GM19239 (cell line): Measurements from ENCODE around the gene ACTL8.

Experiments used
- DNase-seq: peaks from one replicate; pipeline ENCODE4 v3.0.0; 2011; ENCODE audit warnings: low spot score; ENCODE audit not compliant: insufficient read length
- FAIRE-seq: peaks from 2 replicates; lab custom pipeline; 2011; peaks lifted over from hg19 to GRCh38; lab: Jason Lieb, UNC

Gene ACTL8

DNA sequence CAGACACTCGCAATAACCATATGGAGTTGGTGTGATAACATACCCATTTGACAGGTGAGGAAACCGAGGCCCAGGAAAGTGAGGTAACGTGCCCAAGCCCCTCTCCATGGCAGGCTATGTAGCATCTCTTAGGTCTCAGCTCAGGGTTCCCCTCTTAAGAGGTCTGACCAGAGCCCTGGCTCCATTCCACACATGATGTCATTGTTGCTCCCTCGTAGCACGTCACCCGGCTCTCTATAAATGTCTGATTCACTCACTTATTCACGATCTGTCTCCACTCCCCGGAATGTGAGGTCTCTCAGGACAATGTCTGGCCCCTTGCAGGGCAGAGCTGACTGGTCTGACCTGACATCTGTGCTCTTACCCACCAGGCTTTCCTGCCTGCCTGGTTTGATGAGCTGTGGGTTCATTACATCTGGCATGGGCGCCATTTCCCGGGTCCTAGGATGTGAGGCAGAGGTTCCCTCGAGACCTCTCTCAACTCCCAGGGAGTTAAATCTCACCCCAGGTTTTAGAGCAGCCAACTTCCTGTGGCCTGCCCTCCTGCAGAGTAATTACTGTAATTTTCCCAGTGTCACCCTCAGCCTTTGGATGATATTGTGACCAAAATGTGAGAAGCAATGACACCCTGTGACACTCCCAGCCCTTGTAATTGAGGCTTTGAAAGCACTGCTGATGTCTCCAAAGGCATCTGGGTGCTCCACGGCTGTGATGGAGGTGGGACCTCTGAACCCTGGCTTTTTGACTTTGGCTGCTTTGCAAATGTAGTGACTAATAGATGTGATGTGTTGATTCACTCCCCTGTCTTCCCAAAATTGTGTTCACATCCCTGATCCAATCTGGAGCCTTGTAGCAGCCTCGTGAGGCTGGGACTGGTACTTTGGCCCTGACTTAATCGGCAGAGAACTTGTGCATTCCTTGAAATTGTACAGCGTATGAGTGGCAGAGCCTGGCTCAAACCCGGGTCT, 10.6 kb downstream of the ACTL8 start:
- FAIRE-seq (no peak), DNase-seq (no peak)

DNA sequence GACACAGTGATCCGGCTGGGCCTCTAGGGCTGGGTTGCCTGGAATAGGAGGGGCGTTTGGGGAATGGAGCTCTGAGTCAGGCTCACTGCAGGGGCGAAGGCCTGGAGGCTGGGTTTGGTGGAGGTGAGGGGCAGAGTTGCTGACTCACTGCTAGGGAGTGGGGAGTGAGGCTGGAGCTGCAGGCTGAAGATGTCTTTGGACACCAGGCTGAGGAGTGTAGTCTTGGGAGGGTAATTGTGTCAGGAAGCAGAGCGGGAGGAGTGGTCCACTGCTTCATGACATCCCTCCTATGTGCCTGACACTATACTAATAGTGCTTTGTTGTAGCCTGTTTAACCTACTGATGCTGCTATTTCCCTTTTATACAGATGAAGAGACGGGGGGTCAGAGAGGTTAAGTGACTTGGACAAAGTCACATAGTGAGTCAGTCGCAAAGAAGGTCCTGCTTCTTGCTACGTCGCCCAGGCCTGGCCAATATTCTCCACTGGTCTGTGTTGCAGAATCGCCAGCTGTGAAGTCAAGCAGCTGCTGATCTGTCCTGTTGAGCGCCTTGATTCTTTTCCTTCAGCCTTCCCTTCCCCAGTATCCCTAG, 13.6 kb downstream of the ACTL8 start:
- DNase-seq (no peak), FAIRE-seq (no peak)

DNA sequence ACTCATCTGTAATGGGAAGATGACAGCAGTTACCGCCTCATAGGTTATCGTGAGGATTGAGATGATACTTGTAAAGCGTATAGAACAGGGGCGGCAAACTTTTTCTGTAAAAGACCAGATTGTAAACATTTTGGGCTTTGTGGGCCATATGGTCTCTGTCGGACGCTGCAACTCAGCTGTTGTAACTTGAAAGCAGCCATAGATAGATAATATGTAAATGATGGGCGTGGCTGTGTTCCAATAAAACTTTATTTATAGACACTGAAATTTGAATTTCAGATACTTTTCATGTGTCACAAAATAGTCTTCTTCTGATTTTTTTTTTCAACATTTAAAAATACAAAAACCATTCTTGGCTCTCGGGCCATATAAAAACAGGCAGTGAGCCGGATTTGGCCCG, 15.8 kb downstream of the ACTL8 start:
- DNase-seq (no peak), FAIRE-seq (no peak)

DNA sequence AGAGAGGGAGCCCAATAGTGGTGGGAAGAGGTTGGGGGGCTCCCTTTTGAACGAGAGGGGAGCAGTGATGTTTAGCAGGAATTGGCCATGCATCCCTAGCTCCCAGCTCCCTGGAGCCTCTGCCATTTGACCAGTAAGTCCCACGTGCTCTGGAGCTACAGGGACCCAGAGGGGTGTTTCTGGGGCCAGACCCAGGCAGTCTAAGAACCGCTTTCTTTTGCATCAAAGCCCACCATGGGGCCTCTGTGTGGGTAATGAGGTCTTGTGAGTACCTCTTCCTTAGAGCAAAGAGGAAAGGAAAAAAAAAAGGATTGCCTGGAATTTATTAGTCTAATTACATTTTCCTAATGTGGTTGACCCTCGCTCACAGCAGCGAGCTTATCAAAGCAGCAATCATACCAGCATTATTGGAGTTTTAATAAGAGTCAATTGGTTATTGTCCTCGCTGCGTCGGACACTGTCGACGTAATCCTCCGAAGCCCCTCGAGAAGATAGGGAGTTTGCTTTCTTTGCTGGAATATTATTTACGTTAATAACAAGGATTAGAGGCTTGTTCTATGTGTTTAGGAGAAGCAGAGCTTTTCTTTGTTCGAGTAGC, 17.6 kb downstream of the ACTL8 start:
- no peak for FAIRE-seq

DNA sequence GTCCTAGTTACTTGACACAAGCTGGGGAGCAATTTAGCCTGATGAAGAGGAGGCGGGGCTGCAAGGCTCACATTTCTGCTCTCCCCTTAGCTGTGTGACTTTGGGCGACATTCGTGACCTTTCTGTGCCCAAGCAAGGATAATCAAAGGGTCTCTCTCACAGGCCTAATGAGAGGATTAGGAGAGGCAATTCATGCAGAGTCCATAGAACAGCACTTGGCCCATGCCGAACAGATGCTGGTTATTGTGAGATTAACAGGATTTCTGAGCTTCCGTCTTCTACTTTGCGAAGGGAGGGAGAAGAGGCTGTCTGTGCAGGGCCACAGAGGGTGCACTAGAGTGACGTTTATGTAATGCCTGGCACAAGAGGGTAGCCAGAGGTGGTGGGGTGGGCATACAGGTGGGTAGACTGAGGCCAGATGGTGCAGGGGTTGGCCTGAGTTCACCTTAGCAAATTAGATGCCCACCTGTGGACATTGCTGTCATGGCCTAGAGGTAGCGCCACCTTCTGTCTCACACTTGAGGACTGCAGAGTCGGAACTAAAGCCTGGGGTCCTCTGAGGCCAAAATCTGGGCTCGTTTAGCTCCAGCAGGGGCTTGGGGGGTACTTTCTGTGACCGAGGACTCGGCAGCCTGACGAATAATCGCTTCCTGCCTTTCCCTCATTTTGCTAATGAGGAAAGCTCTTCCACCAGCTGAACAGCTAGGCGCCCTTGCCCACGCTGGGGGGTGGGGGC, 18.6 kb downstream of the ACTL8 start:
- DNase-seq, result no peak
- no peak for FAIRE-seq

More for the DNA sequence above, 17.6 kb downstream of the ACTL8 start:
- no peak for DNase-seq

DNA sequence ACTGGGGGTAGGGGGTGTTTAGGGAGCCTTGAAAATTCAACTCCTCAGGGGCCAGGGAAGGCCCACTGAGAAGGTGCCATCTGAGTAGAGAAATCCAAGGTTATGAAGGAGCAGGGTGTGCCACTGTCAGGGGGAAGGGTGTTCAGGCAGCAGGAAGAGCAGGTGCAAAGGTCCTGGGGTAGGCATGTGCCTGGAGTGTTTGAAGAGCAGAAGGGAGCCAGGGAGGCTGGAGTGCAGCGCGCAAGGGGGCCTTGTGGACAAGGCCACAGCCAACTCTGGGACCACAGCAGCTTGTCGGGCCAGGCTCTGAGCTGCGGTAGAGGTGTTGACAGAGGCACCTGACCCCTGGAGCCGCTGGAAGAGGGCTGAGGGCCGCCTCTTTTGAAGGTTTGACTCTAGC, 19.3 kb downstream of the ACTL8 start:
- DNase-seq (no peak), FAIRE-seq (no peak)

DNA sequence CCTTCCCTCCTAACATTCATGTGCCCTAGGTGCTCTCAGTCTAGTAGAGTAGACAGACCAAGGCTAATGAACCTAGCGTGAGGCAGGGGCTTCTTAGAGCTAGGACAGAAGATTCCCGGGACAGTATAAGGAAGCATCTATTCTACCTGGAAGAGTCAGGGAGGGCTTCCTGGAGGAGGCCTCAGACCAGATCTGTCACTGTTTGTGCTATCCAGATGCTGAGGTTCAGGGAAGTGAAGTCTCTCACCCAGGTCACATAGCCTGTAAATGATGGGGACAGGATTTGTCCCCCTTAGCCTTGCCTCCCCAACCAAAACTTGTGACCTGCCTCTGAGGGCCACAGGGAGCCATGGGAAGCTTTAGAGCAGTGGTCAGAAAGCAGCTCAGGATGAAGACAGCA, 20.7 kb downstream of the ACTL8 start:
- DNase-seq, result no peak
- FAIRE-seq, result no peak

DNA sequence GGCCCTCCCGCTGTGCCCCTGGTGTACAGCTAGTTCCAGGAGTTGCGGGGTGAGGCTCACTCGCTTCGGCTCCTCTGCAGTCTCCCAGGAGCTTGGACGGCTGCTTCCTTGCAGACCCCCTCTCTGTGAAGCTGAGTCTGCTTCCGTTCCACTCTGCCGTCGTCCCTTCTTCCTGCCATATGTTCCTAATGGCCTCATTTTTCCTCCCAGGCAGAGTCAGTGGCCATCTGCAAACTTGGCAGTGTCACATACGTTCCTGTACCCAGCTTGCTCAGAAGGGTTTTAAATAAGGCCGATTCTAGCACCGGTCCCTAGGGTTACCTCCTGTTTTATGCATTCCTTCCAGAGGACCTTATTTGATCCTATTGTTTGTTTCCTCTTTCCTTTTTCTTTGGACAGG, 21.3 kb downstream of the ACTL8 start:
- FAIRE-seq (no peak), DNase-seq (no peak)

DNA sequence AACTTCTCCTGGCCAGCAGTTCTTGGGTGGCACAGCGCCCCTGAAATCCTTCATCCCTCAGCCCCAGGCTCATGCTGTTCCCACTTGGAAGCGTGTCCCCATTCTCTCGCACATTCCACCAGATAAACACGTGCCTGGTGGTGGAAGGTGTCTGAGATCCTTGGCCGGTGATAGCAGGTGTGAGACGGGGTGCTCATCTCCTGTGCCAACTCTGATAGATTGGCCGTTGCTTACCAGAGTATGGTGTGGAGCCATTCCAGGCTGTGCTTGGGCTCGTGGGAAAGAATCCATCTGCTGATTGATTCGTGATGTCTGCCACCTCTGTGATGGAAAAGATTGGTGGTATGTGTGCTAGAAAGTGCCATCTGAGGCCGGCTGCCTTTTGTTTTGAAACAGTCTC, 22.2 kb downstream of the ACTL8 start:
- no peak for DNase-seq
- FAIRE-seq, result no peak

DNA sequence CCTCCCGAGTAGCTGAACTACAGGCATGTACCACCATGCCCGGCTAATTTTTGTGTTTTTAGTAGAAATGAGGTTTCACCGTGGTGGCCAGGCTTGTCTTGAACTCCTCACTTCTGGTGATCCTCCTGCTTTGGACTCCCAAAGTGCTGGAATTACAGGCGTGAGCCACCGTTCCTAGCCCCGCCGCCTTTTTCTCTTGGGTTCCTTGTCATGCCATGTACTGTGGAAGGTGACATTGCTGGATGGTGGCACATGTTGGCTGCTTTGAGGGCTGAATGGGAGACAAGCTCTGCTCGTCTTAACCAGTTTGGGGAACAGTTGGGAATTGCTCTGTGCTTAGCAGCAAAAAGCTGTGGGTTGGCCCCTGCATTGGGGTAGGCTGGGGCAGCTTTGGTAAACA, 22.7 kb downstream of the ACTL8 start:
- DNase-seq, result no peak
- FAIRE-seq, result no peak

DNA sequence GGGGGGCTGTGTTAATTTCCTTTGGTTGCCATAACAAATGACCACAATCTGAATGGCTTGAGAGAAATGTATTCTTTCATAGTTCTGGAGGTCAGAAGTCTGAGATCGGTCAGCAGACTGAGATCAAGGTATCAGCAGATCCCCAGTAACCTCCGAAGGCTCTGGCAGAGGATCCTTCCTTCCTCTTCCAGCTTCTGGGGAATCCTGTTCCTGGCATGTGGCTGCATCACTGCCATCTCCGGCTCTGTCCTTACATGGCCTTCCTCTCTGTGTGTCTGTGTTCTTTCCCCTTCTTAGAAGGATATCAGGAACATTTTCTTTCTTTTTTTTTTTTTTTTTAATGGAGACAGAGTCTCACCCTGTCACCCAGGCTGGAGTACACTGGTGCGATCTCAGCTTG, 25.8 kb downstream of the ACTL8 start:
- no peak for DNase-seq
- FAIRE-seq, result no peak

DNA sequence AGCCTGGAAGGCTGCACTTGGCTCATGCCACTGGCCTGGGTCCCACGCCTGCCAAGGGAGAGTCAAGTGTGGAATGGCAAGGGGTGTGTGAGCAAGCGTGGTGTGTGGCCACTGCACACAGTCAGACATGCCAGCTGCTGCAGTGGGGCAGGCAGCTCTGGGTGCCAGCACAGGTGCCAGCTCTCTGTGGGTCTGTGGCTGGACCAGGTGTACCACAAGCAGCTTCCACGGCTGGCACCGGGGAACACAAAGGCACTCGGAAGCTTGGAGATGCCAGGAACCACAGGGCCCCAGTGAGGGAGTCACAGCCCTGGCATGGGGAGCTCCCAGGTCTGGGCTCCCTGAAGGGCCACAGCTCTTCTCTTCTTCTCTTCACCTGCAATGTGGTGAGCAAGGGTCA, 34.8 kb downstream of the ACTL8 start:
- FAIRE-seq (no peak), DNase-seq (no peak)

DNA sequence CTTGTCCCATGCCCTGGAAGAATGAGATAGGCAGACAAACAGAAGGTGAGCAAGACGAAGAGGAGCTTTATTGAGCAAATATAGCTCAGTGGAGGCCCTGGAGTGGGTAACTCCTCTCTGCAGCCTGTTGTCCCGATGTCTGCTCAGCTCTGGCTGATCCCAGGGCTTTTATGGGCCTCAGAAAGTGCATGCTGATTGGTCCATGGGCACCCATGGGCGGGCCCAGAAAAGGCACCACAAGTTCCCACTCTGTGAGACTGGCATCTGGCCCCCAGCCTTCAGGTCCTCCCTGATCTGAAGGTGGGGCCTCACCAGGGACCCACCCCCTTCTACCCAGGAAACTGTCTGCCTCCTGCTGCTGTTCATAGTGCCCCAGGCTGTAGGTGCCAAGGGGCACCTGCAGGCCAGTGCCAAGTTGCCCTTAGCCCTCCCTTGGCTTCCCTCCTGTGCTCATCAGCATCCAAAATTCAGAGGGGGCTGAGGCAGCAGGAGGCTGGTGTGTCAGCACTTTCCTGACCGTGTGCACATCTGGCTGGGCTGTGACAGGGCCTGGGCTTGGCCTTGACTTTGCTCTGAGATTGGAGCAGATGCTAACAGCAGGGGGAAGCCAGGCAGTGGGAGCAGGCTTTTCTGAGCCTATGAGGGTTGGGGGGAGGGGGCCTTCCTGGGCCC, 35.4 kb downstream of the ACTL8 start:
- no peak for FAIRE-seq
- DNase-seq, result no peak

DNA sequence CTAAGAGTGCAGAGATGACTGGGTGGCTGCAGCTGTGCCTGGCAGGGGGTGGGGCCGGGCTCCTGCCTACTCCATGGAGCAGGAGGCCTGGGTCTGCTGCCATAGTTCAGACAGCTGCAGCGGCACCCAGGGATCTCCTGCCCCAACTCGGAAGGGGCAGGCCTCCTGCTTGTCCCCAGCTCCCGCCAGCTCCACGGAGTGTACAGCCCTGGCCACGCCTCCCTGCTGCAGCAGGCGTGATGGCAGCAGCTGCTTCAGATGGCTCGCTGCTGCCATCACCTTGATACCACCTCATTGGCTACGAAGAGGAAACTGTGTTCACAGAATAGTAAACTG, 35.9 kb downstream of the ACTL8 start:
- FAIRE-seq (no peak), DNase-seq (no peak)

DNA sequence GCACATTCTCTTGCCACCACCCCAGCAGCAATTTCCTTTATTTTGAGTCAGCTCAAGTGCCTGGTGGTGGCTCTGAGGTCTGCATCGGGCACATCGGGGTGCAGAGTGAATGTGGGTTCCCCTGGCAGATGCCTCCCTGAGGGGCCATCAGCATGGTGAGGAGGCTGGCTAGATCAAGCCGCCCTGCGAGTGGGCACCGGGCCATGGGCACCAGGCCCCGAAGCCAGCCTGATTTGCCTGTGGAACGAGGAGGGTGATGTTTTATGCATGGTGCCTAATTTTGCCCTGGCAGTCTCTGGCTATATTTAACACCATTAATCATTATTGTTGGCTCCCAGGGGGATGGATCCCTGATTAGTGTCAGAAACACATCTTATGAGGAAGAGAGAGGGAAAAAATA, 36.3 kb downstream of the ACTL8 start:
- FAIRE-seq (no peak), DNase-seq (no peak)

DNA sequence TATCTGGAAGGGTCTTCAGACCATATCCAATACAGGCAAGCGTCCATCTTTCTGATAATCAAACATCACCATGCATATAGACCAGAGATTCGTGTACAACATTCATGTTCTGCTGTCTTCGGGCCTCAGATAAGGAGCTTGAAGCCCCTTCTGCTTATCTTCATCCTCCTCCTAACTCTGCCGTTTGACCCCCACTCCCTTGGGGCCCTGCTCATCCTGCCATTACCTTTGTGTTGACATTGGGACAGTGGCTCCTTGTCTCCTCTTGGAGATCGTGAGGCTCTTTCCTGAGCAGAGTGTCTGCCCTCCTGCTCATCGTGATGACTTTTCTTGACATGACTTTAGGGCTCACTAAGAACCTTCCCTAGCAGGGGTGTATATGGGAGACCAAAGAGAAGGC, 37.3 kb downstream of the ACTL8 start:
- DNase-seq (no peak), FAIRE-seq (no peak)

DNA sequence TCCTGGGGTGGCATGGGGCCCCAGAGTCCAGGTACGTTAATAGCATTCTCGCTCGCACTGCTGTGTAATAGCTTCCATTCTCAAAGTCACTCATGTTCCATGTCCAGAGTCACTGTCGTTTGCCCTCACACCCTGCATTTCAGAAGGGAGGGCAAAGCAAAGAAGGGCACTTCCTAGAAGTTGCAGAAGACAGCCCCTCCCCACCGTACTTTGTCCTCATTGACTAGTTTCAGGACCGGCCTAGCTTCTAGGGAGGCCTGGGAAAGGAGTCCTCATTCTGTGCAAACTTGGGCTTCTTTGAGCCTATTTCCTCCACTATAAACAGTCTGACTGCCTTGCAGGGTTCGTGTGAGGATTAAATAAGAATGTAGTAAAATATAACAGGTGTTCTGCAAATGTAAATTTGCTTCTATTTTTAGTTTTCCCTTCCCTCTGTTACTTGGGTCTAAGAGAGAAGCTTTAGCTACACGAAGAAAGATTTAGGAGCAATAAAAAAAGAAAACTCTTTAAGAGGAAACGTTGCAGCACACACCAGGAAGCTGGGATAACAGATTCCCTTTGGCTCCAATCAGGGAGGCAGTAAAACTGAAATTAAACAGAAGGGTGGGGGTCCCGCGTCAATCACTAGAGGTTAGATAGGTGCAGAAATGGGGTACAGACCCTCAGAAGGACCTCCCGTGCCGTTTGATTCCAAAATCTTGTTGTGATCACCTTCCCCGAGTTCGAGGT, 40.1 kb downstream of the ACTL8 start:
- DNase-seq (no peak), FAIRE-seq (no peak)

DNA sequence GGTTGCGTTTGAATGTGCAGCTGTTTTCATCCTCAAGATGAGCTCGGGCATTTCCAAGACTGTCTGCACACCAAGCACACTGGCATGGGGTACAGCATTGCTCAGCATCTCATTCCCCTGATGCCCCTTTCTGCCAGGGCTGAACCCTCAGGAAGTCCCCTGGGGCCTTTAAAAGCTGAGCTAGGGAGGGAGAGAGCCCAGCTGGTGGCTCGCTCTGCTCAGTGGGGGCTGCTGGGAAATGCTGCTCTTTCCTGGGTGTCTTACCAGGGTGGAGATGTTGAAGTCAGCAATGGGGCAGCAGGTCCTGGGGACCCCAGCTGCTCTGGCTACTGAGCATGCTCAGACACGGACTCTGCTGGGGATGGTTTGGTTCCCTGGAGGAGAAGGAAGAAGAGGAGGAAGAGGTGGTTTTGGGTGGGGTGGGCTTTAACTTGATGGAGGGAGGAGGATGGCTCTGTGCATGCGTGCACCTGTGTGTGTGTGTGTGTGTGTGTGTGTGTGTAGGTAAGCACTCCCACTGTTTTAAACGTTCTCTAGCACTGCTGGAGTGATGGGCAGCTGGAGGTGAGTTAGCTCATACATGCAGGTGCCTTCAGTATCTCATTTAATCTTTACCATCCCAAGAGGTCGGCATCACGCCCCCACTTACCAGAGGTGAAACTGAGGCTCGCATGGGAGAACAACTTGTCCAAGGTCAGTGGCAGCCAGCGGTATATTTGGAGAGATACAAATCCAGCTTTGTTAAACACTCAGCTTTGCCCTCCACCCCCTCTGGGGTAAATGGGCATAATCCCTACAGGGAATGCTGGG, 40.9 kb downstream of the ACTL8 start:
- no peak for DNase-seq
- FAIRE-seq, result no peak

DNA sequence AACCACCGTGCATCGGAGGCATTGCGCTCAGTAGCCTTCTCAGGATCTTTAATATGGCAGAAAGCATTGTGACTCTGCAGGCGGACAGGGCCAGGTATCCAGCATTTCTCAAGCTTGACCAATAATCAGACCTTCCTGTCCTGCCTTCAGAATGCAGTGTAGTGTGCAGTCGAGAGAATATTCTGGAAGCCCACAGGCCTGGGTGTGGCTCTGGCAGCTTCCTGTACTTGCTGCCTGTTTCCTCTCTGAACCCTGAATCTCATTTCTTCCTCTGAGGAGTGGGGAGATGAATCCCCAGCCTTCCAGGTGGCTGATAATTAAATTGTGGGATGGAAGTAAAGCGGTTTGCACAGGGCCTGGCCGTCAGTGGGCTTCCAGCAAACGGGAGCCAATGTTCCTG, 42.3 kb downstream of the ACTL8 start:
- no peak for FAIRE-seq
- DNase-seq, result no peak
